CD14-positive monocyte (primary cell): ENCODE measurements around the gene STARD10. TPM values are rescaled to one million over a fixed set of nuclear protein-coding genes. Genes with fewer than 3 reads are reported as not detected.

ENCODE experiments used
- DNase-seq, 3 donors: peaks; one replicate each; pipeline ENCODE4 v3.0.0-alpha.2; 2011 to 2022
- H2AFZ ChIP-seq: 2 replicates; pipeline ENCODE4 v1.6.0; 2012; ENCODE audit warnings: mild to moderate bottlenecking, low read depth, low read length, inconsistent platforms; ENCODE audit not compliant: insufficient read depth, poor library complexity, severe bottlenecking
- H3K27ac ChIP-seq, 2 donors: 1 replicate in 1 of 2; 2 replicates in 1 of 2; pipeline ENCODE4 v1.5.1; 2012 to 2013; ENCODE audit warnings: low read length in 2 of 2, control low read depth in 1 of 2, inconsistent platforms in 1 of 2, low read depth in 1 of 2, mild to moderate bottlenecking in 1 of 2
- H3K27me3 ChIP-seq, 2 donors: one replicate each; pipeline versions ENCODE4 v1.6.0 to v1.6.1; 2011 to 2013; ENCODE audit warnings: low read length in 2 of 2; ENCODE audit not compliant: control insufficient read depth in 2 of 2, insufficient read depth in 2 of 2
- H3K36me3 ChIP-seq, 2 donors: replicated peaks in 1 of 2; 1 replicate in 1 of 2; 2 replicates in 1 of 2; pipeline versions ENCODE4 v1.5.1 to v1.6.1; 2012 to 2013; ENCODE audit warnings: low read length in 2 of 2, control low read depth in 1 of 2, inconsistent platforms in 1 of 2, mild to moderate bottlenecking in 1 of 2; ENCODE audit not compliant: insufficient read depth in 2 of 2, control insufficient read depth in 1 of 2
- H3K4me1 ChIP-seq, 2 donors: 1 replicate in 1 of 2; 2 replicates in 1 of 2; pipeline versions ENCODE4 v1.5.1 to v1.6.1; 2012 to 2013; ENCODE audit warnings: low read length in 2 of 2, control low read depth in 1 of 2, inconsistent platforms in 1 of 2, mild to moderate bottlenecking in 1 of 2, moderate library complexity in 1 of 2; ENCODE audit not compliant: insufficient read depth in 2 of 2, control insufficient read depth in 1 of 2
- H3K4me2 ChIP-seq: replicated peaks from 2 replicates; pipeline ENCODE3; 2012; ENCODE audit warnings: low read length, moderate library complexity, mild to moderate bottlenecking; ENCODE audit not compliant: poor library complexity, severe bottlenecking; ENCODE audit errors: extremely low read depth
- H3K4me3 ChIP-seq, 3 experiments: fragments of 200-600 bp in 1 of 3; sonication (generic) in 1 of 3; replicated peaks in 1 of 3; 1 replicate in 2 of 3; 2 replicates in 1 of 3; pipeline ENCODE4 v1.5.1; 2011 to 2013; ENCODE audit warnings: low read length in 3 of 3, mild to moderate bottlenecking in 3 of 3, control low read depth in 2 of 3, low read depth in 2 of 3, inconsistent platforms in 1 of 3, moderate library complexity in 1 of 3
- H3K79me2 ChIP-seq: 2 replicates; pipeline ENCODE4 v1.6.0; 2012; ENCODE audit warnings: mild to moderate bottlenecking, control low read depth, inconsistent platforms, low read length, moderate library complexity; ENCODE audit not compliant: insufficient read depth
- H3K9ac ChIP-seq: 2 replicates; pipeline ENCODE4 v1.6.0; 2017; ENCODE audit warnings: low read length, mild to moderate bottlenecking; ENCODE audit not compliant: insufficient read depth, poor library complexity, severe bottlenecking
- H3K9me3 ChIP-seq, 2 donors: replicated peaks in 1 of 2; 1 replicate in 1 of 2; 2 replicates in 1 of 2; pipeline versions ENCODE4 v1.5.1 to v1.6.1; 2012 to 2013; ENCODE audit warnings: low read length in 2 of 2, control low read depth in 1 of 2; ENCODE audit not compliant: control insufficient read depth in 1 of 2, insufficient read depth in 1 of 2
- H4K20me1 ChIP-seq: 2 replicates; pipeline ENCODE4 v1.6.0; 2012; ENCODE audit warnings: mild to moderate bottlenecking, low read length, control low read depth, moderate library complexity; ENCODE audit not compliant: insufficient read depth
- H3K27ac Mint-ChIP-seq, 7 donors: one replicate each; pipeline ENCODE4 v1.8.0; 2020; ENCODE audit warnings: mild to moderate bottlenecking in 7 of 7, mixed read lengths in 7 of 7, moderate library complexity in 6 of 7, inconsistent platforms in 2 of 7
- H3K27me3 Mint-ChIP-seq, 3 donors: one replicate each; pipeline ENCODE4 v1.8.0; 2021 to 2022; ENCODE audit warnings: low read depth in 3 of 3, mild to moderate bottlenecking in 3 of 3, mixed read lengths in 3 of 3, moderate library complexity in 3 of 3, inconsistent platforms in 1 of 3
- H3K36me3 Mint-ChIP-seq, 2 donors: one replicate each; pipeline ENCODE4 v1.8.0; 2020; ENCODE audit warnings: mixed read lengths in 2 of 2, inconsistent platforms in 1 of 2, mild to moderate bottlenecking in 1 of 2
- H3K4me1 Mint-ChIP-seq: one replicate; pipeline ENCODE4 v1.8.0; 2020; ENCODE audit warnings: mild to moderate bottlenecking, mixed read lengths
- H3K4me3 Mint-ChIP-seq, 2 donors: one replicate each; pipeline ENCODE4 v1.8.0; 2020; ENCODE audit warnings: mild to moderate bottlenecking in 2 of 2, mixed read lengths in 2 of 2, moderate library complexity in 1 of 2
- H3K9me3 Mint-ChIP-seq, 7 donors: one replicate each; pipeline ENCODE4 v1.8.0; 2020 to 2022; ENCODE audit warnings: mixed read lengths in 7 of 7, mild to moderate bottlenecking in 6 of 7, moderate library complexity in 6 of 7, inconsistent platforms in 2 of 7
- CTCF ChIP-seq: fragments of 200-600 bp; IDR thresholded peaks from one replicate; pipeline ENCODE4 v1.8.0; 2022; ENCODE audit warnings: antibody characterized with exemption, mild to moderate bottlenecking
- WGBS: methylation state at CpG from one replicate; pipeline ENCODE4 v1.1.5; 2013; ENCODE audit warnings: missing lambda C conversion rate; ENCODE audit not compliant: insufficient coverage; 5-methylcytosine and 5-hydroxymethylcytosine counted together
- intact Hi-C, 2 donors: fragments of 100-400 bp; cut with micrococcal nuclease; formaldehyde crosslinking; loops; one replicate each; pipeline versions ENCODE4 v1.15.0 to v1.15.1; 2023
- polyA plus RNA-seq, 3 donors: library from polyadenylated mRNA; depleted of rRNA in 1 of 3; unstranded in 2 of 3; stranded (reverse) in 1 of 3; fragments of 300-500 nt in 2 of 3; fragments of >200 nt in 1 of 3; fragmentation: Illumina TruSeq in 2 of 3; gene quantifications; 1 replicate in 2 of 3; 2 replicates in 1 of 3; pipeline ENCODE4 v1.2.3, GENCODE V29; 2012 to 2021

STARD10 gene
- polyA plus RNA-seq, 3 donors, result 13.6 to 18.7 (median 15.4) TPM

GRCh38 chr11:72725724-72726028 is 68.2 kb downstream of the STARD10 start:
- no peaks in the 10 kb centered on the region for H3K9me3 Mint-ChIP-seq
- DNase-seq, result no peak
- H3K27ac Mint-ChIP-seq, result peak overlapping the region; percentile 88 to 98 (median 94)
- H3K36me3 Mint-ChIP-seq, result peaks cover 81 to 92% of the 10 kb centered on the region in 2 donors
- Histone ChIP-seq H4K20me1 (peaks cover 100% of the 10 kb centered on the region), H2AFZ (no peak overlapping the region), H3K27me3 (no peaks in the 10 kb centered on the region), H3K4me3 (peak overlapping the region in 1 of 3 experiments; percentile 41), H3K4me1 (peaks cover 86 to 98% of the 10 kb centered on the region in 2 donors), H3K27ac (peak overlapping the region; percentile 39 to 85), H3K4me2 (peak overlapping the region; percentile 52), H3K9me3 (no peaks in the 10 kb centered on the region), H3K36me3 (peaks cover 52 to 88% of the 10 kb centered on the region in 2 donors), H3K79me2 (peaks cover 100% of the 10 kb centered on the region), H3K9ac (no peak overlapping the region)
- peak overlapping the region in 1 of 2 donors; percentile 52 for H3K4me3 Mint-ChIP-seq
- peaks cover 91% of the 10 kb centered on the region for H3K4me1 Mint-ChIP-seq
- no peak for TF ChIP-seq CTCF
- intact Hi-C loops, result no loop called here
- H3K27me3 Mint-ChIP-seq, result no peaks in the 10 kb centered on the region
- 86% methylated on average over 2 of the region's 4 CpGs for WGBS

- Mint-ChIP-seq H3K4me1 (peaks cover 91% of the 10 kb centered on the region), H3K27ac (peak overlapping the region; percentile 88 to 98 (median 94)), H3K4me3 (peak overlapping the region; percentile 24 to 72), H3K36me3 (peaks cover 81 to 92% of the 10 kb centered on the region in 2 donors), H3K27me3 (peaks cover 0 to 2% (median 0%) of the 10 kb centered on the region in 3 donors), H3K9me3 (no peaks in the 10 kb centered on the region)
- no peaks in the 10 kb centered on the region for H3K9me3 ChIP-seq
- 60% methylated on average over 6 of the region's 9 CpGs for WGBS
- no peak overlapping the region for H3K9ac ChIP-seq
- H3K4me2 ChIP-seq, result peak overlapping the region; percentile 52
- H3K79me2 ChIP-seq, result peaks cover 100% of the 10 kb centered on the region
- H3K36me3 ChIP-seq, result peaks cover 49 to 85% of the 10 kb centered on the region in 2 donors
- peaks cover 100% of the 10 kb centered on the region for H4K20me1 ChIP-seq
- no peak overlapping the region for H2AFZ ChIP-seq
- H3K27me3 ChIP-seq, result no peaks in the 10 kb centered on the region
- H3K4me1 ChIP-seq, result peaks cover 86 to 98% of the 10 kb centered on the region in 2 donors
- H3K4me3 ChIP-seq, result peak overlapping the region in 1 of 3 experiments; percentile 41
- TF ChIP-seq CTCF, result peak; percentile 86
- intact Hi-C loops, result loop anchor here (5.0 kb wide), 3 partner anchors 32 to 87 kb away; partner anchors contain the start of gene ATG16L2 (in 1 of the 2)
- peak; percentile 74 to 80 (median 79) for DNase-seq
- H3K27ac ChIP-seq, result peak overlapping the region; percentile 39 to 85
Observed at GRCh38 chr11:72724851-72725723, 68.8 kb downstream of the STARD10 start.
